HCT116 (cell line): ENCODE measurements around the gene SRD5A3. TPM values are rescaled to one million over a fixed set of nuclear protein-coding genes. Genes with fewer than 3 reads are reported as not detected.
A peak's percentile ranks its signal among the peaks of the same experiment; 100 is the strongest.

ENCODE experiments used
- ATAC-seq: fragments of 200-7000 bp; cut with Tn5 transposase; 2 replicates; pipeline ENCODE4 v1.9.1; 2020; ENCODE audit warnings: mild to moderate bottlenecking, moderate library complexity
- BruUV-seq: library from RNA; stranded (reverse); fragments of 400-500 nt; replicated peaks from 2 replicates; lab custom pipeline; 2021; lab: Mats Ljungman, UMichigan
- CTCF ChIA-PET: fragments of 300-600 bp; sonication (Branson Sonifier 250); formaldehyde crosslinking; loops from one replicate; lab custom pipeline; 2021; ENCODE audit warnings: antibody characterized with exemption; lab: Charles Lee
- POLR2A ChIA-PET: fragments of 300-600, 350-600 bp; sonication (Branson Sonifier 250); formaldehyde crosslinking; loops from one replicate; lab custom pipeline; 2021; ENCODE audit warnings: antibody characterized with exemption; lab: Charles Lee
- RAD21 ChIA-PET, 2 experiments: fragments of 300-600 bp; sonication (Branson Sonifier 250); formaldehyde crosslinking; loops; one replicate each; lab custom pipeline; 2023; ENCODE audit warnings: low total read pairs in 2 of 2; ENCODE audit not compliant: uncharacterized antibody in 2 of 2, unreplicated experiment in 2 of 2, low non-redundant PET in 1 of 2; lab: Charles Lee
- DNase-seq: peaks from one replicate; pipeline ENCODE4 v3.0.0-alpha.2; 2010; ENCODE audit warnings: low read depth, low spot score
- H2AFZ ChIP-seq: fragments of 200-600 bp; shearing (Covaris generic), sonication (generic); 2 replicates; pipeline ENCODE4 v1.6.1; 2017; ENCODE audit warnings: low read depth, mixed run types, mixed read lengths, antibody characterized with exemption, low read length; ENCODE audit not compliant: poor library complexity, severe bottlenecking
- H3K27ac ChIP-seq: 2 replicates; pipeline ENCODE4 v1.5.1; 2012; ENCODE audit warnings: low read depth, low read length
- H3K27me3 ChIP-seq: fragments of 200-600 bp; sonication (generic); 2 replicates; pipeline ENCODE4 v1.6.1; 2016; ENCODE audit warnings: mixed run types, low read length, mixed read lengths; ENCODE audit not compliant: insufficient read depth
- H3K36me3 ChIP-seq, 2 experiments: fragments of 200-500 bp in 1 of 2; fragments of 200-600 bp in 1 of 2; sonication (Bioruptor generic) in 1 of 2; sonication (generic) in 1 of 2; 2 replicates each; pipeline versions ENCODE4 v1.5.1 to v1.6.1; 2014 to 2016; ENCODE audit warnings: low read length in 2 of 2, inconsistent platforms in 1 of 2, mixed read lengths in 1 of 2, mixed run types in 1 of 2; ENCODE audit not compliant: insufficient read depth in 2 of 2, control insufficient read depth in 1 of 2
- H3K4me1 ChIP-seq, 2 experiments: fragments of 200-600 bp in 1 of 2; sonication (generic) in 1 of 2; 2 replicates each; pipeline versions ENCODE4 v1.5.1 to v1.6.1; 2012 to 2017; ENCODE audit warnings: low read length in 2 of 2, inconsistent platforms in 1 of 2, mild to moderate bottlenecking in 1 of 2, mixed read lengths in 1 of 2, mixed run types in 1 of 2, moderate library complexity in 1 of 2; ENCODE audit not compliant: insufficient read depth in 2 of 2, control insufficient read depth in 1 of 2
- H3K4me2 ChIP-seq: fragments of 200-600 bp; sonication (generic); 2 replicates; pipeline ENCODE4 v1.6.1; 2017; ENCODE audit warnings: mixed run types, low read length, mixed read lengths
- H3K4me3 ChIP-seq, 2 experiments: fragments of 200-600 bp in 1 of 2; sonication (generic) in 1 of 2; replicated peaks in 1 of 2; 2 replicates each; pipeline ENCODE4 v1.5.1; 2011 to 2016; ENCODE audit warnings: low read length in 2 of 2, control low read depth in 1 of 2, low read depth in 1 of 2, mild to moderate bottlenecking in 1 of 2, mixed read lengths in 1 of 2, mixed run types in 1 of 2
- H3K79me2 ChIP-seq: fragments of 200-600 bp; sonication (generic); 2 replicates; pipeline ENCODE4 v1.6.1; 2017; ENCODE audit warnings: mild to moderate bottlenecking, mixed run types, low read length, moderate library complexity, mixed read lengths; ENCODE audit not compliant: insufficient read depth
- H3K9ac ChIP-seq: fragments of 200-600 bp; sonication (generic); 2 replicates; pipeline ENCODE4 v1.6.1; 2016; ENCODE audit warnings: low read length, mixed read lengths
- H3K9me2 ChIP-seq: fragments of 200-600 bp; sonication (generic), shearing (Covaris generic); 2 replicates; pipeline ENCODE4 v1.6.1; 2017; ENCODE audit warnings: mixed run types, mild to moderate bottlenecking, moderate library complexity; ENCODE audit not compliant: insufficient read depth
- H3K9me3 ChIP-seq, 2 experiments: fragments of 200-500 bp in 1 of 2; fragments of 200-600 bp in 1 of 2; sonication (Bioruptor generic) in 1 of 2; sonication (generic) in 1 of 2; 2 replicates each; pipeline ENCODE4 v1.6.1; 2014 to 2017; ENCODE audit warnings: low read length in 2 of 2, mixed read lengths in 2 of 2, inconsistent platforms in 1 of 2, low read depth in 1 of 2, mild to moderate bottlenecking in 1 of 2, mixed run types in 1 of 2, moderate library complexity in 1 of 2; ENCODE audit not compliant: control insufficient read depth in 1 of 2, insufficient read depth in 1 of 2
- H4K20me1 ChIP-seq: fragments of 200-600 bp; sonication (generic), shearing (Covaris generic); 2 replicates; pipeline ENCODE4 v1.6.1; 2017; ENCODE audit warnings: mixed run types, mild to moderate bottlenecking, moderate library complexity; ENCODE audit not compliant: insufficient read depth
- ATF3 ChIP-seq: IDR thresholded peaks from 2 replicates; pipeline ENCODE4 v1.6.1; 2012
- CBX3 ChIP-seq: IDR thresholded peaks from 2 replicates; pipeline ENCODE4 v1.6.1; 2012; ENCODE audit warnings: low read depth
- CEBPB ChIP-seq: IDR thresholded peaks from 2 replicates; pipeline ENCODE4 v1.6.1; 2012; ENCODE audit warnings: low read depth
- EGR1 ChIP-seq: IDR thresholded peaks from 2 replicates; pipeline ENCODE4 v1.6.1; 2012; ENCODE audit warnings: low read depth
- ELF1 ChIP-seq: IDR thresholded peaks from 2 replicates; pipeline ENCODE4 v1.6.1; 2012; ENCODE audit warnings: low read depth, borderline replicate concordance
- EZH2 ChIP-seq: fragments of 200-600 bp; sonication (generic); IDR thresholded peaks from 2 replicates; pipeline ENCODE4 v1.6.1; 2017; ENCODE audit warnings: antibody characterized with exemption, mixed run types
- EZH2phosphoT487 ChIP-seq: fragments of 200-600 bp; IDR thresholded peaks from 2 replicates; pipeline ENCODE4 v1.6.1; 2018; ENCODE audit warnings: antibody characterized with exemption, borderline replicate concordance
- FOSL1 ChIP-seq: IDR thresholded peaks from 2 replicates; pipeline ENCODE4 v1.6.1; 2012; ENCODE audit warnings: low read depth
- JUND ChIP-seq: IDR thresholded peaks from 2 replicates; pipeline ENCODE4 v1.6.1; 2012
- MAX ChIP-seq: IDR thresholded peaks from 2 replicates; pipeline ENCODE4 v1.6.1; 2012
- POLR2A ChIP-seq: IDR thresholded peaks from 2 replicates; pipeline ENCODE4 v1.7.0; 2011; ENCODE audit warnings: borderline replicate concordance; ENCODE audit not compliant: insufficient read depth, insufficient read length; ENCODE audit errors: extremely low read depth
- POLR2AphosphoS5 ChIP-seq: IDR thresholded peaks from 2 replicates; pipeline ENCODE4 v1.6.1; 2011; ENCODE audit warnings: mild to moderate bottlenecking, low read depth, low read length, moderate library complexity
- RAD21 ChIP-seq: IDR thresholded peaks from 2 replicates; pipeline ENCODE4 v1.6.1; 2012; ENCODE audit warnings: low read depth, mild to moderate bottlenecking
- REST ChIP-seq: IDR thresholded peaks from 2 replicates; pipeline ENCODE4 v1.6.1; 2012; ENCODE audit warnings: low read depth
- SIN3A ChIP-seq: IDR thresholded peaks from 2 replicates; pipeline ENCODE4 v1.6.1; 2012; ENCODE audit warnings: low read depth
- SP1 ChIP-seq: IDR thresholded peaks from 2 replicates; pipeline ENCODE4 v1.6.1; 2012; ENCODE audit warnings: low read depth
- TCF7L2 ChIP-seq: IDR thresholded peaks from 2 replicates; pipeline ENCODE4 v1.7.0; 2011; ENCODE audit warnings: borderline replicate concordance, inconsistent platforms; ENCODE audit not compliant: insufficient read depth, insufficient read length; ENCODE audit errors: extremely low read depth
- YY1 ChIP-seq: IDR thresholded peaks from 2 replicates; pipeline ENCODE4 v1.6.1; 2011; ENCODE audit warnings: low read length, low read depth, moderate library complexity, mild to moderate bottlenecking; ENCODE audit not compliant: insufficient replicate concordance; ENCODE audit errors: extremely low read depth
- ZBTB33 ChIP-seq: IDR thresholded peaks from 2 replicates; pipeline ENCODE4 v1.6.1; 2011; ENCODE audit warnings: mild to moderate bottlenecking, low read length, moderate library complexity; ENCODE audit not compliant: insufficient replicate concordance; ENCODE audit errors: extremely low read depth
- ZFX ChIP-seq: fragments of 450-650 bp; IDR thresholded peaks from 2 replicates; pipeline ENCODE4 v1.6.1; 2017
- ZNF274 ChIP-seq: fragments of 200-500 bp; sonication (Bioruptor generic); IDR thresholded peaks from 2 replicates; pipeline ENCODE4 v1.6.1; 2014; ENCODE audit warnings: mild to moderate bottlenecking, low read depth, low read length, inconsistent platforms
- intact Hi-C: fragments of 100-400 bp; cut with micrococcal nuclease; formaldehyde crosslinking; loops from 2 replicates; pipeline ENCODE4 v1.10.0; 2022
- total RNA-seq: library from RNA; stranded (reverse); gene quantifications from one replicate; pipeline ENCODE4 v1.2.1, GENCODE V29; 2021; ENCODE audit not compliant: unreplicated experiment

The SRD5A3 gene
- total RNA-seq, 1 experiment from 2014 or later, result 19.9 TPM

- DNase-seq (peak; percentile 77), ATAC-seq (peak; percentile 97)
- H2AFZ ChIP-seq, result no peak within 1 kb of the TSS
- H3K4me1 ChIP-seq, result peaks cover 18 to 29% of the 10 kb centered on the region in 2 experiments
- H3K4me3 ChIP-seq, result peak within 1 kb of the TSS; percentile 80 to 92
- ChIA-PET POLR2A (interaction anchor here (1.2 to 2.2 kb wide), 3 partner anchors 9 to 50 kb away, joined by 3 to 12 read pairs (median 6); partner anchors contain the start of gene SRD5A3), CTCF (interaction anchor here (0.9 kb wide), 1 partner anchor 553 kb away, joined by 3 read pairs; the partner anchor contains the start of gene CEP135), RAD21 (interaction anchor here (0.7 to 1.1 kb wide), 2 partner anchors 10 to 49 kb away, joined by 3 read pairs; no protein-coding TSS in a partner anchor)
- no peaks in the 10 kb centered on the region for H3K9me2 ChIP-seq
- TF ChIP-seq CEBPB (no peak), EGR1 (no peak), ZBTB33 (no peak), REST (no peak), EZH2phosphoT487 (no peak), ZFX (peak; percentile 97; the same call in 1 of the 2 replicates), ATF3 (no peak), POLR2AphosphoS5 (peak; percentile 96), ELF1 (no peak), RAD21 (no peak), SP1 (peak; percentile 42; the same call in 1 of the 2 replicates), SIN3A (peak; percentile 88; the same call in 1 of the 2 replicates), EZH2 (no peak), TCF7L2 (no peak), ZNF274 (no peak), POLR2A (peak; percentile 76), FOSL1 (no peak), JUND (no peak), MAX (peak; percentile 89), YY1 (peak; percentile 27), CBX3 (0 out of 2 replicates have a peak, but pooled peaks have one; percentile 4)
- intact Hi-C loops, result loop anchor here (1.0 to 2.0 kb wide), 2 partner anchors 33 to 49 kb away; partner anchors contain the start of gene SRD5A3
- no peaks in the 10 kb centered on the region for H3K9me3 ChIP-seq
- peaks cover 15% of the 10 kb centered on the region; the same call in 1 of the 2 replicates for H4K20me1 ChIP-seq
- H3K36me3 ChIP-seq, result peaks cover 9 to 15% of the 10 kb centered on the region in 2 experiments
- no peaks in the 10 kb centered on the region for H3K27me3 ChIP-seq
- no TSS peak for BruUV-seq
- peak within 1 kb of the TSS; percentile 77 for H3K4me2 ChIP-seq
- H3K79me2 ChIP-seq, result peaks cover 47% of the 10 kb centered on the region
- peak within 1 kb of the TSS; percentile 90 for H3K27ac ChIP-seq
- peak within 1 kb of the TSS; percentile 92 for H3K9ac ChIP-seq
Observed at GRCh38 chr4:55395529-55396307, 49.7 kb downstream of the SRD5A3 start, which contains the start of gene TMEM165. Gene TMEM165 (plus strand): TSS chr4:55395957. CDS start chr4:55396190, 233 bp downstream.
